Epidermal melanocyte (primary cell): ENCODE results near the gene CCDC12.

Source experiments
- DNase-seq: peaks from one replicate; pipeline ENCODE4 v3.0.0; 2011; ENCODE audit warnings: low spot score; ENCODE audit not compliant: insufficient read length

CCDC12 gene

GRCh38 chr3:46877406-46878125 is 99.0 kb downstream of the CCDC12 start, which contains the start of gene PTH1R:
Gene PTH1R, plus strand, starts transcription at chr3:46877721. Its CDS starts 5,839 bp downstream, at chr3:46883560.
- DNase-seq = no peak

- DNase-seq = no peak
Observed at GRCh38 chr3:46876313-46877300, 99.9 kb downstream of the CCDC12 start.

- DNase-seq = no peak
Observed at GRCh38 chr3:46875560-46875959, 101.0 kb downstream of the CCDC12 start.

- no peak for DNase-seq
Observed at GRCh38 chr3:46874430-46874829, 102.1 kb downstream of the CCDC12 start.

GRCh38 chr3:46873521-46873920 is 103.0 kb downstream of the CCDC12 start:
- DNase-seq = no peak
